IMR-90 (cell line): Measurements from ENCODE around the gene GVQW3. TPM values are rescaled to one million over a fixed set of nuclear protein-coding genes. Genes with fewer than 3 reads are reported as not detected.

Experiments used
- ATAC-seq: fragments of 200-7000 bp; cut with Tn5 transposase; 2 replicates; pipeline ENCODE4 v1.9.1; 2020; ENCODE audit warnings: low read depth, mild to moderate bottlenecking, moderate library complexity
- BruUV-seq: library from RNA; stranded (reverse); fragments of 400-500 nt; replicated peaks from 2 replicates; lab custom pipeline; 2021; lab: Mats Ljungman, UMichigan
- CTCF ChIA-PET: fragments of 300-600 bp; formaldehyde crosslinking; extraction: SDS; loops from one replicate; lab custom pipeline; 2021; ENCODE audit warnings: antibody characterized with exemption; lab: Yijun Ruan, JAX
- POLR2A ChIA-PET: fragments of 300-600 bp; sonication (Branson Sonifier 250); formaldehyde crosslinking; loops from one replicate; lab custom pipeline; 2022; ENCODE audit warnings: antibody characterized with exemption; ENCODE audit not compliant: unreplicated experiment; lab: Charles Lee
- DNase-seq: peaks from one replicate; pipeline ENCODE4 v3.0.0; 2013
- H2AFZ ChIP-seq: replicated peaks from 2 replicates; pipeline ENCODE3; 2013; ENCODE audit warnings: low read length, mild to moderate bottlenecking; ENCODE audit not compliant: poor library complexity
- H2AK5ac ChIP-seq: 2 replicates; pipeline ENCODE4 v1.6.1; 2013; ENCODE audit warnings: low read depth, low read length, inconsistent platforms
- H2AK9ac ChIP-seq: replicated peaks from 2 replicates; pipeline ENCODE3; 2013; ENCODE audit warnings: mild to moderate bottlenecking, low read depth, low read length, moderate library complexity; ENCODE audit not compliant: poor library complexity
- H2BK120ac ChIP-seq: 2 replicates; pipeline ENCODE4 v1.6.1; 2013; ENCODE audit warnings: low read depth, low read length, inconsistent platforms
- H2BK15ac ChIP-seq: 3 replicates; pipeline ENCODE4 v1.6.1; 2013; ENCODE audit warnings: low read depth, low read length, inconsistent platforms
- H2BK20ac ChIP-seq: 2 replicates; pipeline ENCODE4 v1.6.1; 2013; ENCODE audit warnings: low read depth, mild to moderate bottlenecking, inconsistent platforms, low read length, moderate library complexity
- H2BK5ac ChIP-seq: 2 replicates; pipeline ENCODE4 v1.6.1; 2013; ENCODE audit warnings: mild to moderate bottlenecking, low read depth, low read length, inconsistent platforms; ENCODE audit not compliant: poor library complexity, severe bottlenecking
- H3K14ac ChIP-seq: replicated peaks from 2 replicates; pipeline ENCODE4 v1.6.1; 2013; ENCODE audit warnings: low read depth, low read length, inconsistent platforms
- H3K18ac ChIP-seq: 2 replicates; pipeline ENCODE4 v1.6.1; 2013; ENCODE audit warnings: low read depth, low read length, control low read depth
- H3K23ac ChIP-seq: 2 replicates; pipeline ENCODE4 v1.6.1; 2013; ENCODE audit warnings: low read depth, low read length, inconsistent platforms
- H3K27ac ChIP-seq: 2 replicates; pipeline ENCODE4 v1.5.1; 2013; ENCODE audit warnings: mild to moderate bottlenecking, control low read depth, low read length; ENCODE audit not compliant: insufficient read depth
- H3K27me3 ChIP-seq: 2 replicates; pipeline ENCODE4 v1.6.1; 2013; ENCODE audit warnings: low read length; ENCODE audit not compliant: control insufficient read depth, insufficient read depth
- H3K36me3 ChIP-seq: 2 replicates; pipeline ENCODE4 v1.6.1; 2013; ENCODE audit warnings: low read length, mixed read lengths; ENCODE audit not compliant: control insufficient read depth, insufficient read depth
- H3K4ac ChIP-seq: 2 replicates; pipeline ENCODE4 v1.6.1; 2013; ENCODE audit warnings: low read depth, low read length, inconsistent platforms
- H3K4me1 ChIP-seq: 2 replicates; pipeline ENCODE4 v1.6.1; 2013; ENCODE audit warnings: low read length, mixed read lengths; ENCODE audit not compliant: control insufficient read depth, insufficient read depth
- H3K4me2 ChIP-seq: 2 replicates; pipeline ENCODE4 v1.6.1; 2013; ENCODE audit warnings: low read depth, mild to moderate bottlenecking, control low read depth, low read length, moderate library complexity
- H3K4me3 ChIP-seq: 2 replicates; pipeline ENCODE4 v1.5.1; 2013; ENCODE audit warnings: low read depth, mild to moderate bottlenecking, control low read depth, low read length, moderate library complexity; ENCODE audit not compliant: insufficient read depth
- H3K56ac ChIP-seq: 2 replicates; pipeline ENCODE4 v1.6.1; 2013; ENCODE audit warnings: low read length, inconsistent platforms; ENCODE audit not compliant: insufficient read depth; ENCODE audit errors: extremely low read depth
- H3K79me1 ChIP-seq, 2 experiments: 2 replicates each; pipeline ENCODE4 v1.6.1; 2013; ENCODE audit warnings: low read length in 2 of 2, inconsistent platforms in 1 of 2, low read depth in 1 of 2
- H3K9ac ChIP-seq: 2 replicates; pipeline ENCODE4 v1.6.1; 2013; ENCODE audit warnings: low read depth, low read length, control low read depth
- H3K9me1 ChIP-seq: 2 replicates; pipeline ENCODE4 v1.6.1; 2013; ENCODE audit warnings: low read length, inconsistent platforms; ENCODE audit not compliant: insufficient read depth
- H3K9me3 ChIP-seq: 2 replicates; pipeline ENCODE4 v1.6.1; 2013; ENCODE audit warnings: low read length; ENCODE audit not compliant: control insufficient read depth, insufficient read depth
- H4K20me1 ChIP-seq: 2 replicates; pipeline ENCODE4 v1.6.1; 2013; ENCODE audit warnings: low read length, inconsistent platforms; ENCODE audit not compliant: insufficient read depth
- H4K5ac ChIP-seq: 2 replicates; pipeline ENCODE4 v1.6.1; 2013; ENCODE audit warnings: mild to moderate bottlenecking, low read depth, low read length, control low read depth
- H4K8ac ChIP-seq, 2 experiments: 2 replicates each; pipeline ENCODE4 v1.6.1; 2013; ENCODE audit warnings: low read depth in 2 of 2, low read length in 2 of 2, control low read depth in 1 of 2, inconsistent platforms in 1 of 2
- H4K91ac ChIP-seq: 2 replicates; pipeline ENCODE4 v1.6.1; 2013; ENCODE audit warnings: low read depth, low read length, inconsistent platforms; ENCODE audit not compliant: insufficient read depth
- FOS ChIP-seq: fragments of 150-350 bp; IDR thresholded peaks from 2 replicates; pipeline ENCODE4 v1.6.1; 2016; ENCODE audit warnings: low read depth, low read length
- MAZ ChIP-seq: IDR thresholded peaks from 2 replicates; pipeline ENCODE4 v1.6.1; 2012; ENCODE audit warnings: low read depth, mild to moderate bottlenecking, low read length, improper control_type of control experiment, moderate library complexity, borderline replicate concordance
- NFE2L2 ChIP-seq: fragments of 150-350 bp; IDR thresholded peaks from 2 replicates; pipeline ENCODE4 v1.6.1; 2016; ENCODE audit warnings: low read depth, mild to moderate bottlenecking, low read length
- POLR2A ChIP-seq: IDR thresholded peaks from 2 replicates; pipeline ENCODE4 v1.6.1; 2012; ENCODE audit warnings: mild to moderate bottlenecking, low read depth, low read length
- RAD21 ChIP-seq: IDR thresholded peaks from 2 replicates; pipeline ENCODE4 v1.6.1; 2012; ENCODE audit warnings: low read length, improper control_type of control experiment
- RCOR1 ChIP-seq: IDR thresholded peaks from 2 replicates; pipeline ENCODE4 v1.6.1; 2012; ENCODE audit warnings: mild to moderate bottlenecking, low read length, improper control_type of control experiment; ENCODE audit not compliant: insufficient replicate concordance
- RFX5 ChIP-seq: IDR thresholded peaks from 2 replicates; pipeline ENCODE4 v1.8.0; 2012; ENCODE audit warnings: low read depth, mild to moderate bottlenecking, low read length, moderate library complexity
- WGBS, 2 experiments: methylation state at CpG; one replicate each; pipeline versions ENCODE4 v1.1.5 to v1.1.7; 2013; ENCODE audit warnings: missing lambda C conversion rate in 2 of 2; ENCODE audit not compliant: insufficient read length in 1 of 2; ENCODE audit errors: extremely low coverage in 2 of 2; 5-methylcytosine and 5-hydroxymethylcytosine counted together
- dilution Hi-C: fragments of 300-500 bp; cut with HindIII; formaldehyde crosslinking; loops from one replicate; pipeline ENCODE4 v1.14.3; 2018; ENCODE audit warnings: low sequenced_read_pairs; ENCODE audit not compliant: unreplicated experiment
- in situ Hi-C: fragments of 300-500 bp; cut with MboI; formaldehyde crosslinking; loops from 3 replicates; pipeline ENCODE4 v1.14.3; 2019; ENCODE audit warnings: low sequenced_read_pairs, inconsistent platforms, mixed read lengths
- intact Hi-C: fragments of 100-400 bp; cut with micrococcal nuclease; formaldehyde crosslinking; loops from 2 replicates; pipeline ENCODE4 v1.10.0; 2022
- polyA plus RNA-seq, 3 experiments: library from polyadenylated mRNA; depleted of rRNA; stranded (reverse); fragments of >200 nt; gene quantifications; 2 replicates each; pipeline ENCODE4 v1.2.3, GENCODE V29; 2012; ENCODE audit warnings: low replicate concordance in 1 of 3
- total RNA-seq: library from RNA; depleted of rRNA; stranded (reverse); fragments of >200 nt; gene quantifications from 2 replicates; pipeline ENCODE4 v1.2.3, GENCODE V29; 2012
- TF ChIP-seq, protein P1 (sequence below): conservative IDR thresholded peaks from 2 replicates; pipeline ENCODE4 v1.5.1; 2012; ENCODE audit warnings: mild to moderate bottlenecking, low read depth, low read length, improper control_type of control experiment
- TF ChIP-seq, protein P2 (sequence below): fragments of 150-350 bp; IDR thresholded peaks from 2 replicates; pipeline ENCODE4 v1.6.1; 2016; ENCODE audit warnings: low read depth, mild to moderate bottlenecking, low read length, moderate library complexity, borderline replicate concordance
- TF ChIP-seq, protein P3 (sequence below): fragments of 150-350 bp; IDR thresholded peaks from 2 replicates; pipeline ENCODE4 v1.6.1; 2017; ENCODE audit warnings: mild to moderate bottlenecking, antibody characterized with exemption, low read length, low read depth

The GVQW3 gene
- total and polyA plus RNA-seq, 2 of the 4 experiments (the other 2 are of a cell fraction) = 0.96 to 1.1 TPM

DNA sequence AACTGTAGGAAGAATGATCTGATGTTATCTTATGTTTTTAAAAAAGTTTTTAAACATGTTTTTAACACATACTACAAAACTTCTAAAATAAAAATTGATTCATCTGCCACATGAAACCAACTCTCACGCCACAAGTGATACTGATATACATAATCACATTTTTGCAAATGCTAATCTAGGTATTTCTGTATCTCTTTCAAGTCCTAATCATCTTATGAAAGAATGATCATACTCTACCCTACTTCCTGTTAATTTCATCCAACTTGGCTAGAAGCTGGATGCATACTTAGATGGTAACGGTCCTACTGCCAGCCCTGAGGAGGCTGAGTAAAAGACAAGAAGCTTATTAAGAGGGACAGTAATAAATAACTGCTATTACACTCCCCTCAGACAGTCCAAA is 19.3 kb upstream of the GVQW3 start:
- no peak overlapping the region for H2BK15ac ChIP-seq
- H2BK5ac ChIP-seq = no peak overlapping the region
- no peak overlapping the region for H2BK120ac ChIP-seq
- H3K9me1 ChIP-seq = no peaks in the 10 kb centered on the region; the same call in 1 of the 2 replicates
- H3K56ac ChIP-seq = no peak overlapping the region
- no peak overlapping the region for H3K27ac ChIP-seq
- peaks cover 8% of the 10 kb centered on the region; the same call in 1 of the 2 replicates for H3K36me3 ChIP-seq
- TF ChIP-seq, protein P1, sequence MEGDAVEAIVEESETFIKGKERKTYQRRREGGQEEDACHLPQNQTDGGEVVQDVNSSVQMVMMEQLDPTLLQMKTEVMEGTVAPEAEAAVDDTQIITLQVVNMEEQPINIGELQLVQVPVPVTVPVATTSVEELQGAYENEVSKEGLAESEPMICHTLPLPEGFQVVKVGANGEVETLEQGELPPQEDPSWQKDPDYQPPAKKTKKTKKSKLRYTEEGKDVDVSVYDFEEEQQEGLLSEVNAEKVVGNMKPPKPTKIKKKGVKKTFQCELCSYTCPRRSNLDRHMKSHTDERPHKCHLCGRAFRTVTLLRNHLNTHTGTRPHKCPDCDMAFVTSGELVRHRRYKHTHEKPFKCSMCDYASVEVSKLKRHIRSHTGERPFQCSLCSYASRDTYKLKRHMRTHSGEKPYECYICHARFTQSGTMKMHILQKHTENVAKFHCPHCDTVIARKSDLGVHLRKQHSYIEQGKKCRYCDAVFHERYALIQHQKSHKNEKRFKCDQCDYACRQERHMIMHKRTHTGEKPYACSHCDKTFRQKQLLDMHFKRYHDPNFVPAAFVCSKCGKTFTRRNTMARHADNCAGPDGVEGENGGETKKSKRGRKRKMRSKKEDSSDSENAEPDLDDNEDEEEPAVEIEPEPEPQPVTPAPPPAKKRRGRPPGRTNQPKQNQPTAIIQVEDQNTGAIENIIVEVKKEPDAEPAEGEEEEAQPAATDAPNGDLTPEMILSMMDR = no peak
- TF ChIP-seq, protein P2, sequence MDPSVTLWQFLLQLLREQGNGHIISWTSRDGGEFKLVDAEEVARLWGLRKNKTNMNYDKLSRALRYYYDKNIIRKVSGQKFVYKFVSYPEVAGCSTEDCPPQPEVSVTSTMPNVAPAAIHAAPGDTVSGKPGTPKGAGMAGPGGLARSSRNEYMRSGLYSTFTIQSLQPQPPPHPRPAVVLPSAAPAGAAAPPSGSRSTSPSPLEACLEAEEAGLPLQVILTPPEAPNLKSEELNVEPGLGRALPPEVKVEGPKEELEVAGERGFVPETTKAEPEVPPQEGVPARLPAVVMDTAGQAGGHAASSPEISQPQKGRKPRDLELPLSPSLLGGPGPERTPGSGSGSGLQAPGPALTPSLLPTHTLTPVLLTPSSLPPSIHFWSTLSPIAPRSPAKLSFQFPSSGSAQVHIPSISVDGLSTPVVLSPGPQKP = no peak
- no peak for TF ChIP-seq MAZ
- no peak for TF ChIP-seq POLR2A
- TF ChIP-seq, protein P3, sequence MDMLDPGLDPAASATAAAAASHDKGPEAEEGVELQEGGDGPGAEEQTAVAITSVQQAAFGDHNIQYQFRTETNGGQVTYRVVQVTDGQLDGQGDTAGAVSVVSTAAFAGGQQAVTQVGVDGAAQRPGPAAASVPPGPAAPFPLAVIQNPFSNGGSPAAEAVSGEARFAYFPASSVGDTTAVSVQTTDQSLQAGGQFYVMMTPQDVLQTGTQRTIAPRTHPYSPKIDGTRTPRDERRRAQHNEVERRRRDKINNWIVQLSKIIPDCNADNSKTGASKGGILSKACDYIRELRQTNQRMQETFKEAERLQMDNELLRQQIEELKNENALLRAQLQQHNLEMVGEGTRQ = no peak
- no peak for TF ChIP-seq RAD21
- no peak for TF ChIP-seq RCOR1
- no peak for TF ChIP-seq NFE2L2
- no peak for TF ChIP-seq RFX5
- TF ChIP-seq FOS = no peak
- peaks cover 15 to 43% of the 10 kb centered on the region in 2 experiments for H3K79me1 ChIP-seq
- H3K27me3 ChIP-seq = no peaks in the 10 kb centered on the region
- no peak overlapping the region for H2AFZ ChIP-seq
- no peaks in the 10 kb centered on the region; the same call in 1 of the 2 replicates for H3K4me1 ChIP-seq
- H4K20me1 ChIP-seq = no peaks in the 10 kb centered on the region
- dilution Hi-C loops (no loop called here), intact Hi-C loops (no loop called here), in situ Hi-C loops (no loop called here)
- POLR2A ChIA-PET = no interaction called here
- H2AK9ac ChIP-seq = no peak overlapping the region
- no peak overlapping the region for H4K91ac ChIP-seq
- no peaks in the 10 kb centered on the region for H3K9me3 ChIP-seq
- H3K4ac ChIP-seq = no peak overlapping the region
- ATAC-seq = no peak
- no peak overlapping the region for H2BK20ac ChIP-seq
- no peak for DNase-seq
- H4K8ac ChIP-seq = no peak overlapping the region
- no CpG with 5 or more reads among the region's 2 CpGs for WGBS, 2 experiments
- no peak overlapping the region for H3K4me3 ChIP-seq
- no peak overlapping the region for H3K14ac ChIP-seq
- no peak overlapping the region for H2AK5ac ChIP-seq
- no peak overlapping the region for H3K23ac ChIP-seq
- BruUV-seq = no TSS peak
- no peak overlapping the region for H3K9ac ChIP-seq
- H3K4me2 ChIP-seq = no peak overlapping the region
- CTCF ChIA-PET = no interaction called here
- H3K18ac ChIP-seq = no peak overlapping the region
- H4K5ac ChIP-seq = no peak overlapping the region
